ENCODE data around the gene CIITA. TPM values are rescaled to one million over a fixed set of nuclear protein-coding genes. Genes with fewer than 3 reads are reported as not detected.
"Not testable (repeated sequence)": the region's sequence is repeated elsewhere in the genome, so short reads cannot be mapped to it uniquely, and the experiment has no call there.

Gene CIITA, protein sequence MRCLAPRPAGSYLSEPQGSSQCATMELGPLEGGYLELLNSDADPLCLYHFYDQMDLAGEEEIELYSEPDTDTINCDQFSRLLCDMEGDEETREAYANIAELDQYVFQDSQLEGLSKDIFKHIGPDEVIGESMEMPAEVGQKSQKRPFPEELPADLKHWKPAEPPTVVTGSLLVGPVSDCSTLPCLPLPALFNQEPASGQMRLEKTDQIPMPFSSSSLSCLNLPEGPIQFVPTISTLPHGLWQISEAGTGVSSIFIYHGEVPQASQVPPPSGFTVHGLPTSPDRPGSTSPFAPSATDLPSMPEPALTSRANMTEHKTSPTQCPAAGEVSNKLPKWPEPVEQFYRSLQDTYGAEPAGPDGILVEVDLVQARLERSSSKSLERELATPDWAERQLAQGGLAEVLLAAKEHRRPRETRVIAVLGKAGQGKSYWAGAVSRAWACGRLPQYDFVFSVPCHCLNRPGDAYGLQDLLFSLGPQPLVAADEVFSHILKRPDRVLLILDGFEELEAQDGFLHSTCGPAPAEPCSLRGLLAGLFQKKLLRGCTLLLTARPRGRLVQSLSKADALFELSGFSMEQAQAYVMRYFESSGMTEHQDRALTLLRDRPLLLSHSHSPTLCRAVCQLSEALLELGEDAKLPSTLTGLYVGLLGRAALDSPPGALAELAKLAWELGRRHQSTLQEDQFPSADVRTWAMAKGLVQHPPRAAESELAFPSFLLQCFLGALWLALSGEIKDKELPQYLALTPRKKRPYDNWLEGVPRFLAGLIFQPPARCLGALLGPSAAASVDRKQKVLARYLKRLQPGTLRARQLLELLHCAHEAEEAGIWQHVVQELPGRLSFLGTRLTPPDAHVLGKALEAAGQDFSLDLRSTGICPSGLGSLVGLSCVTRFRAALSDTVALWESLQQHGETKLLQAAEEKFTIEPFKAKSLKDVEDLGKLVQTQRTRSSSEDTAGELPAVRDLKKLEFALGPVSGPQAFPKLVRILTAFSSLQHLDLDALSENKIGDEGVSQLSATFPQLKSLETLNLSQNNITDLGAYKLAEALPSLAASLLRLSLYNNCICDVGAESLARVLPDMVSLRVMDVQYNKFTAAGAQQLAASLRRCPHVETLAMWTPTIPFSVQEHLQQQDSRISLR
- 1 to 10 TPM; 1.5 to 1.6 TPM for total RNA-seq
- polyA plus RNA-seq: 1 to 10 TPM in 1 of 2 donors, under 1 TPM in 1; 0.08 to 1.6 TPM

DNA sequence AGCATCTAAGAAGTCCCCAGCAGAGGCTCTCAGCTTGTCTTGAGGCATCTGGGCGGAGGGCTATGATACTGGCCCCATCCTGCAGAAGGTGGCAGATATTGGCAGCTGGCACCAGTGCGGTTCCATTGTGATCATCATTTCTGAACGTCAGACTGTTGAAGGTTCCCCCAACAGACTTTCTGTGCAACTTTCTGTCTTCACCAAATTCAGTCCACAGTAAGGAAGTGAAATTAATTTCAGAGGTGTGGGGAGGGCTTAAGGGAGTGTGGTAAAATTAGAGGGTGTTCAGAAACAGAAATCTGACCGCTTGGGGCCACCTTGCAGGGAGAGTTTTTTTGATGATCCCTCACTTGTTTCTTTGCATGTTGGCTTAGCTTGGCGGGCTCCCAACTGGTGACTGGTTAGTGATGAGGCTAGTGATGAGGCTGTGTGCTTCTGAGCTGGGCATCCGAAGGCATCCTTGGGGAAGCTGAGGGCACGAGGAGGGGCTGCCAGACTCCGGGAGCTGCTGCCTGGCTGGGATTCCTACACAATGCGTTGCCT lies at the start of gene CIITA:
TSS of gene CIITA (plus strand) at position 404 of the 543 bp plus-strand sequence. CDS start at position 533, 129 bp downstream.
- Mint-ChIP-seq H3K4me1 (peaks cover 28 to 53% (median 36%) of the 10 kb centered on the region in 4 donors), H3K4me3 (peak within 1 kb of the TSS; percentile 75 to 93 (median 90)), H3K9me3 (peaks cover 0 to 3% (median 0%) of the 10 kb centered on the region in 8 donors), H3K27me3 (peaks cover 13 to 33% of the 10 kb centered on the region in 2 donors), H3K36me3 (peaks cover 0 to 2% of the 10 kb centered on the region in 2 donors), H3K27ac (peak within 1 kb of the TSS in 6 of 7 donors; percentile 20 to 85 (median 46))
- Histone ChIP-seq H3K27ac (ENCODE audit: low read depth, low read length) (no peak within 1 kb of the TSS), H3K9me3 (ENCODE audit: control insufficient read depth in 1 of 2, low read length in 2 of 2) (no peaks in the 10 kb centered on the region), H3K27me3 (ENCODE audit: insufficient read depth, low read length) (peaks cover 3% of the 10 kb centered on the region), H3K4me1 (ENCODE audit: insufficient read depth, low read length) (peaks cover 49% of the 10 kb centered on the region), H3K36me3 (ENCODE audit: insufficient read depth, low read length) (no peaks in the 10 kb centered on the region), H3K4me3 (ENCODE audit: low read length in 2 of 2) (peak within 1 kb of the TSS; percentile 29 to 49)
- ChIA-PET CTCF (ENCODE audit: partially characterized antibody) (no interaction called here), POLR2A (ENCODE audit: partially characterized antibody) (interaction anchor here (1.4 kb wide), 1 partner anchor 133 kb away, joined by 4 read pairs; the partner anchor contains the start of gene NUBP1)
- DNase-seq: peak; percentile 31 to 64 (median 49)
- intact Hi-C loops (cut with micrococcal nuclease): no loop called here

DNA sequence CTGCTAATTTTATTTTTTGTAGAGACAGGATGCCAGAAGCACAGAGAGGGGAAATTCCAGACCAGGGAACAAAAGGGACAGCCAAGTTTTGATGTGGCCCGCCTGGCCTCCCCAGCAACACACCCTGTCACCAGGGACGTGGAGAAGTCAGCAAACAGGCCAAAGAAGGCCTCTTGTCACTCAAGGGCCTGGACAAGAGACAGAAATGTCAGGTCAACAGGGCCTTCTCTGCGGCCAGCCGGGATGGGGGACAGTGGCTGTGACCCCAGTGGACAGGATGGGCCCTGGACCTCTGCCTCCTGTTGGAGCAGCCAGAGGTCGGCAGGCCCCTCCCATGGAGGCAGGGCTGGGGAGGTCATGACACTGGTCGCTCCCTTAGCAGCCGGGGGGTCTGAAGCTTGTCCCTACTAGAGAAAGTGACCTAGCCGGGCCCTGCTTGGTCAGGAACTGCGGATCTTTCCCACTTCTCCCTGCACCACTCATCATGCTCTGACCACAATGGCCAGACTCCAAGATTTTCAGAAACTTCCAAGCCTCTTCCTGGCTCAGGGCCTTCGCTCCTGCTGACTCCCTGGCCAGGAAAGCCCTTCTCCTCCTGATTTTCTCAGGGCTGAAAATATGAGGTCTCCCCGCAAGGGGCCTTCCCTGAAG lies 49.2 kb upstream of the CIITA start:
- H3K36me3 Mint-ChIP-seq: no peaks in the 10 kb centered on the region
- no peaks in the 10 kb centered on the region for H3K9me3 Mint-ChIP-seq
- H3K9me3 ChIP-seq (ENCODE audit: control insufficient read depth in 1 of 2, low read length in 2 of 2): no peaks in the 10 kb centered on the region
- H3K27me3 Mint-ChIP-seq: peaks cover 2 to 4% of the 10 kb centered on the region in 2 donors
- H3K4me1 Mint-ChIP-seq: no peaks in the 10 kb centered on the region
- no peaks in the 10 kb centered on the region for H3K27me3 ChIP-seq (ENCODE audit: insufficient read depth, low read length)
- no peaks in the 10 kb centered on the region for H3K36me3 ChIP-seq (ENCODE audit: insufficient read depth, low read length)
- no peak overlapping the region for H3K27ac ChIP-seq (ENCODE audit: low read depth, low read length)
- intact Hi-C loops (cut with micrococcal nuclease): no loop called here
- ChIA-PET POLR2A (ENCODE audit: partially characterized antibody) (no interaction called here), CTCF (ENCODE audit: partially characterized antibody) (no interaction called here)
- no peak for DNase-seq
- H3K4me1 ChIP-seq (ENCODE audit: insufficient read depth, low read length): no peaks in the 10 kb centered on the region
- H3K27ac Mint-ChIP-seq: no peak overlapping the region
- H3K4me3 Mint-ChIP-seq: no peak overlapping the region
- H3K4me3 ChIP-seq (ENCODE audit: low read length in 2 of 2): no peak overlapping the region

DNA sequence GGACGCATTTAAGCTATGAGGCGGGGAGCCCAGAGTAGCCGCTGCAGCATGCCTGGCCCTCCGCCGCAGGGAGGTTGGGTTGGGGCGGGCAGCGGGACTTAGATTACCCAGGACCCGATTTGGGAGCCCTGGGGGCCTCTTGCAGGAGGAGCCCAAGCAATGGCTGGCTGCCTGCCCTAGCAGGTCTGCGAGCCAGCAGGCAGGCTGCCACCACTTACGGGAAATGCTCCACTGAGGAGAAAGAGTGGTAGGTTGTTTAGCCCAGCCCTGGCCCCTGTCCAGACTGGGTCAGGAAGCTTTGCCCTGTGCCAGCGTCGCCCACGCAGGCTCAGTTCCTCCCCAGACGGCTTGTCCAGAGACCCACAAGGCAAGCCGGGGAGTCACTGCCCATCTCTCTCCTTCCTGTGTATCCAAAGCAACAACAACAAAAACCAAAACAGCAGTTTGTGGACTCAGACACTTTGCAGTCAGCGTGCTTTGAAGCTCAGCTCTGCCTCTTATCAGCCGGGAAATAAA lies 48.1 kb upstream of the CIITA start:
- Mint-ChIP-seq H3K27me3 (peaks cover 4 to 5% of the 10 kb centered on the region in 2 donors), H3K27ac (no peak overlapping the region), H3K4me1 (no peaks in the 10 kb centered on the region), H3K4me3 (no peak overlapping the region), H3K36me3 (no peaks in the 10 kb centered on the region), H3K9me3 (no peaks in the 10 kb centered on the region)
- Histone ChIP-seq H3K36me3 (ENCODE audit: insufficient read depth, low read length) (no peaks in the 10 kb centered on the region), H3K27ac (ENCODE audit: low read depth, low read length) (no peak overlapping the region), H3K4me3 (ENCODE audit: low read length in 2 of 2) (no peak overlapping the region), H3K9me3 (ENCODE audit: control insufficient read depth in 1 of 2, low read length in 2 of 2) (no peaks in the 10 kb centered on the region), H3K4me1 (ENCODE audit: insufficient read depth, low read length) (no peaks in the 10 kb centered on the region), H3K27me3 (ENCODE audit: insufficient read depth, low read length) (no peaks in the 10 kb centered on the region)
- ChIA-PET CTCF (ENCODE audit: partially characterized antibody) (no interaction called here), POLR2A (ENCODE audit: partially characterized antibody) (no interaction called here)
- intact Hi-C loops (cut with micrococcal nuclease): no loop called here
- no peak for DNase-seq

DNA sequence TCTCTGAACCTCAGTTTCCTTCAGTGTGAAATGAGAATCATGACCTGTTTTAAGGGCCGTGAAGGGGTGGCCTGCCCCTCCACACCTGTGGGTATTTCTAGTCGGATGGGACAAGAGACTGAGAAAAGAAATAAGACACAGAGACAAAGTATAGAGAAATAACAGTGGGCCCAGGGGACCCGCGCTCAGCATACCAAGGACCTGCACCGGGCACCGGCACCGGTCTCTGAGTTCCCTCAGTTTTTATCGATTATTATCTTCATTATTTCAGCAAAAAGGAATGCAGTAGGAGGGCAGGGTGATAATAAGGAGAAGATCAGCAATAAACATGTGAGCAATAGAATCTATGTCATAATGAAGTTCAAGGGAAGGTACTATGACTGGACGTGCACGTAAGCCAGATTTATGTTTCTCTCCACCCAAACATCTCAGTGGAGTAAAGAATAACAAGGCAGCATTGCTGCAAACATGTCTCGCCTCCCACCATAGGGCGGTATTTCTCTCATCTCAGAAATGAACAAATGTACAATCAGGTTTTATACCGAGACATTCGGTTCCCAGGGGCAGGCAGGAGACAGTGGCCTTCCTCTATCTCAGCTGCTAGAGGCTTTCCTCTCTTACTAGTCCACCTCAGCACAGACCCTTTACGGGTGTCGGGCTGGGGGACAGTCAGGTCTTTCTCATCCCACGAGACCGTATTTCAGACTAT lies 47.5 kb upstream of the CIITA start:
- DNase-seq; CTCF ChIA-PET (ENCODE audit: partially characterized antibody); intact Hi-C loops (cut with micrococcal nuclease); H3K4me1 Mint-ChIP-seq; H3K27me3 Mint-ChIP-seq; H3K36me3 ChIP-seq (ENCODE audit: insufficient read depth, low read length); H3K4me3 ChIP-seq (ENCODE audit: low read length in 2 of 2); H3K4me1 ChIP-seq (ENCODE audit: insufficient read depth, low read length); POLR2A ChIA-PET (ENCODE audit: partially characterized antibody); H3K9me3 Mint-ChIP-seq; H3K9me3 ChIP-seq (ENCODE audit: control insufficient read depth in 1 of 2, low read length in 2 of 2); H3K27ac Mint-ChIP-seq; H3K27ac ChIP-seq (ENCODE audit: low read depth, low read length); H3K4me3 Mint-ChIP-seq; H3K36me3 Mint-ChIP-seq; H3K27me3 ChIP-seq (ENCODE audit: insufficient read depth, low read length): not testable (repeated sequence)

DNA sequence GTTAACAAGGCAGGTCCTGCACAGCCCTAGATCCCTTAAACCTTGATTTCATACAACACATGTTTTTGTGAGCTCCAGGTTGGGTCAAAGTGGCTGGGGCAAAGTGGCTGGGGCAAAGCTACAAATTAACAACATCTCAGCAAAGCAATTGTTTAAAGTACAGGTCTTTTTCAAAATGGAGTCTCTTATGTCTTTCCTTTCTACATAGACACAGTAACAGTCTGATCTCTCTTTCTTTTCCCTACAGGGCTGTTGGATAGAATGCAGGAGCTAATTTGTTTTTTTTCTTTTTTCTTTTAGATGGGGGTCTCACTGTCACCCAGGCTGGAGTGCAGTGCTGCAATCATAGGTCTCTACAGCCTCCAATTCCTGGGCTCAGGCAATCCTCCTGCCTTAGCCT lies 46.8 kb upstream of the CIITA start:
- H3K4me1 ChIP-seq (ENCODE audit: insufficient read depth, low read length); DNase-seq; H3K4me3 ChIP-seq (ENCODE audit: low read length in 2 of 2); H3K36me3 ChIP-seq (ENCODE audit: insufficient read depth, low read length); H3K36me3 Mint-ChIP-seq; H3K9me3 ChIP-seq (ENCODE audit: control insufficient read depth in 1 of 2, low read length in 2 of 2); H3K4me3 Mint-ChIP-seq; H3K27ac ChIP-seq (ENCODE audit: low read depth, low read length); CTCF ChIA-PET (ENCODE audit: partially characterized antibody); H3K4me1 Mint-ChIP-seq; H3K27ac Mint-ChIP-seq; H3K27me3 ChIP-seq (ENCODE audit: insufficient read depth, low read length); H3K9me3 Mint-ChIP-seq; intact Hi-C loops (cut with micrococcal nuclease); POLR2A ChIA-PET (ENCODE audit: partially characterized antibody): not testable (repeated sequence)
- H3K27me3 Mint-ChIP-seq: peaks cover 6 to 12% of the 10 kb centered on the region in 2 donors
